Epidermal melanocyte (primary cell): Measurements from ENCODE around the gene ARHGEF12.

Experiments
- DNase-seq: peaks from one replicate; pipeline ENCODE4 v3.0.0; 2011; ENCODE audit warnings: low spot score; ENCODE audit not compliant: insufficient read length

ARHGEF12 gene

DNA sequence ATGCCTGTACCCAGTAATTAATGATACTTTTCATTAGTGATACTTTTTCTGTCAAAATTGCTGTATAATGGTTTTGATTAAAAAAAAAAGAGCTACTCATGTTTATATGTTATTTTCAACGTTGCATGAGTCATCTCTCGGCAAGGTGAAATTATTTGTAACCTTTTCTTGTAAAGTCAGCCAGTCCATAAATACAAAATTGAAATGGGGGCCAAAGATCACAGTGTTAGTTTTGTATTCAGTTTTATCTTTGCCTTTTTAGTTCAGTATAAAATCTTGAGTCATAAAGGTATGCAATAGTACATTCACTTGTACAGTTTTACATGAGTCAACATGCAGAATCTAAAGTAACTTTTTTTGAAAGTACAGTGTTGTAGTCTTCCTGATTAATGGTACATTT, 4.3 kb downstream of the ARHGEF12 start:
- DNase-seq = no peak

DNA sequence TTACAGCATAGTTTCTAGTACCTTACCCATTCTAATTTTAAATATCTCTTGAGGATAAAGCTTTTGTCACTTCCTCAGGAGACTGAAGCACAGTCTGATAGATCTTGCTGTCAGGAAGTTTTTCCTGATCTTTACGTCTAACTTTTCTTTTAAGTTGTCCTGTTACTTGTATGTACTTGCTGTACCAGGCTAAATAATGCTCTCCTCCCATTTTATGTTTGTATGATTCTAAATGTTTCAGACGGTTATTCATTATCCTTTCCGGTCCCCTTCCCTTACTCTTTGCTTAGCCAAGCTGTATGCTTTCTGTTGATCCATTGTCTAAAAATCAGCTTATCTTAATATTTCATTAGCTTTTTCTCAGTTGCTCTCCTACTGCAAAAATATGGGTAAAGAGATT, 6.0 kb downstream of the ARHGEF12 start:
- DNase-seq = no peak

DNA sequence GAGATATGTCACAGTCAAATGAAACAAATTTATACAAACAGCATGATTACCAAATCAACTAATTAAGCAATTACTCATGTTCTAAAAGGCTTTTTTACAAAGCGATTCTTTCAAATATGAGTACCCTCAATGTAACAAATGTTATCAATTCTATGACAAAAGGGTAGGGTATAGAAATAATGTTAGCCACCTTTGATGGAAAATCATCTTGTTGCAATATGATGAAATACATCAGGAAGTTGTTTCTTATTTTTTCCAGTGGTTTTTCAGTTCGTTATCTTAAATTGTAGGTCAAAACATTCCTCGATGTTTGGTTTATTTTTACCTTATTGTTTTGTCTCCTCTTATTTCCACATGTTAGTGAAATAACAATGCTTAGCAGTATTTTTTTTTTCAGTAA, 6.5 kb downstream of the ARHGEF12 start:
- no peak for DNase-seq

DNA sequence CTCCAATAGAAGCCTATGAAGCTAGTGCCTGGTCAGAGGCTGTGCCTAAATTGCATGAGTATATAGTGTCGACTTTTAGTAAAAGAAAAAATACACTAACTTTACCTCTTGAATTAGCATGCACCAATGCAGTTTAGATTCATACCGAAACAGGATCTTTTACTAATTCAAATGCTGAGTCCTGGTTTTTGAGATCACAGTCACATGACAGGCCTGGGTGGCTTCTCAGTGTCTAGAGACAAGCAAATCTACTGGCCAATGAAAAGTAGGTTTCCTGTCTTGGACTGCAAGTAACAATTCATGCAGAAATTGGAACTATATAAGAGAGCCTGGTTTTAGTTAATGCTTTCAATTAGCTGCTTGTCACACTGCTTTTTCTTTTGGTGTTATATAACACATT, 7.2 kb downstream of the ARHGEF12 start:
- no peak for DNase-seq

DNA sequence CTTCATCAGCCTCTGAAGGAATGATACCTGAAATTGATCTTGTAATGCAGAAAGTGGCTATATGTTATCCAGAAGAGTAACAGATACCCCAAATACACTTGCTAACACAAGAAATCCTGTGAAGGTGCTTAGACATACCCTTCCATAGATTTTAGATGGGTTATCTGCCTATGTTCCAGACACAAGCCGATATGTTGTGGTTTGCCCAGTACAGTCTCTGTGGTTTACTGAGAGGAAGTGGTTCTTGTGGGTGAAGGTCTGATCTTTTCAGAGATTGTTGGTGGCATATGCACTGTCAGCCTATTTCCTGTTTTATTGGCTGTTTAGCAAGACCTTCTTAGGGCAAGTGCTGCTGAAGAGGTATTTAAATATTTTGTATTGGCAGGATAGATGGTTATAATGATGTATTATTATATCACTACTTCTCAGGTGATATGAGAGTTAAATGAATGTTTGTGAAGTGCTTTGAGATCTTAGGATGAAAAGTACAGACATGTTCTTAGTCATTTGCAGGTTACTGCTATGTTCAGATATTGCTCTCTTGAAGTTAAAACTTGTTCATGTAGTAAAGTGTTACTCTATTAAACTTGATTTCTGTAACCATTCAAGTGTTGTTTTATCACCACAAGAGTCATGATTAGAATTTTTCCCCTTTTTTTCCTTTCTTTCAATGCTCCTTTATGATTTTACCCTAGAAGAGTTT, 8.2 kb downstream of the ARHGEF12 start:
- DNase-seq = no peak

DNA sequence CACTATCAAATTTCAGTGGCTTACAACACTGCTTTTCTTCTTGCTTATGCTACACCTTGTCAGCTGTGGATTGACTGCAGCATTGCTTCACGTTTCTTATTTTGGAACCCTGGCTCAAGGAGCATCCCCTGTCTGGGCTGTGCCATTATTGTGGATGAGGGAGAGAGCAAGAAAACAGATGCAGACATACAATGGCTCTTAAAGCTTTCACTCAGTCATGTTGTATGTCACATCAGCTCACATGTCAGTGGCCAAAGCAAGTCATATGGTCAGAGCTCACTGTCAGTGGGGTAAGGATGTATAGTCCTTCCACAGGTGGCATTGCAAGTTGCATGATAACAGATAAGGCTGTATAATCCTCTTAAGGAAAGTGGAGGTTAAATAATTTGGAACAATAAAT, 10.0 kb downstream of the ARHGEF12 start:
- DNase-seq = no peak

DNA sequence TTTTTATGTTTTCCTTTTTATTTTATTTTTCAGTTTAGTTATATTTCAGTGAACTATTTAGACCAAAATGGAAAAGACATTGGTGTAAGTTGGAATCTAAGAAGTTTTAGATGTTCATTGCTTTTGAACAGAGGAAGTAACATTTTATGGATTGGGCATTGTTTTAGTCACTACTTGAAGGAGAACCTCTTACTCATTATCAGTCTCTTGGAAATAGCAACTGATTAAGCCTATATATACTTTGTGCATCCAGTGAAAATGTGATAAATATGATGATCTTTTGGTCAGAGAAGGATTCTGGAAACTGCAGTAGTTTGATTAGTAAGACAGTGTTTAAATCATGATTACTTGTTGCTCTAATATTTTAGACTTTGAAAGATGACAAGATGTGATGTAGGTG, 14.4 kb downstream of the ARHGEF12 start:
- DNase-seq = no peak

DNA sequence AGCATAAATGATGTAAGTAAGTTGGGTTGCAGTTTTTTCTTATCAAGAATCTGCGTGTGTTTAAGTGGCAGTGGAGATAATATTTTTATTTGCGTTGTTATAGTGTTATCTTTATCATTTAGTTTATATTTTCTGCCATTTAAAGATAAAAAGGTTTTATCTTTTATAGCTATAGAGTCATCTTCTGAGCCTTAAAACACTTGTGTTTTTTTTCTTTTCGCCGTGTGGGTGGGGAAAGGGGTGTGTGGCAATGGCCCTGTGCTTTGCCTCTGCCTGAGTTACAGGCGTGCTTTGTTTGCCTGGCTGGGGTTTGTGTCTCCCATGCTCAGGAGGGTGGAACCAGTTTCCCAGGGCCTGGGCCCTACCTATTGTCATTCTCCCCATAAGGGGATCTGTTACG, 16.2 kb downstream of the ARHGEF12 start:
- no peak for DNase-seq

DNA sequence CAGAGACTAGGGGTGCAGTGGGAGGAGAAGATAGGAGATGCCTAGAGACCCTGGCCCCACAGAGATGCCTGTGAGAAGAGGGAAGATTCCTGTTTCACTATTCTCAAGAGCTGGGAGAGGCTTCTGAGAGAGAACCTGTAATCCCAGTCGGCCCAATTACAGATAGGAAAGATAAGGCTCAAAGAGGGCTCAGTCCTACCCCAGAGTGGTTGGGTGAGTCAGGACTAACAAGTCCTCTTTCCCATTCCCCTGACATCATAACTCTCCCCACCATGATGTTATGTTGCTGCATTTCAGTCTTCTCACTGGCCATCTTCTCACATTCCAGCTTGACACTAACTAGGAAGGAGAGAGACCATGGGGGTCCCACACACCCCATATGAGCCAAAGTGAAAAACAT, 17.9 kb downstream of the ARHGEF12 start:
- no peak for DNase-seq

DNA sequence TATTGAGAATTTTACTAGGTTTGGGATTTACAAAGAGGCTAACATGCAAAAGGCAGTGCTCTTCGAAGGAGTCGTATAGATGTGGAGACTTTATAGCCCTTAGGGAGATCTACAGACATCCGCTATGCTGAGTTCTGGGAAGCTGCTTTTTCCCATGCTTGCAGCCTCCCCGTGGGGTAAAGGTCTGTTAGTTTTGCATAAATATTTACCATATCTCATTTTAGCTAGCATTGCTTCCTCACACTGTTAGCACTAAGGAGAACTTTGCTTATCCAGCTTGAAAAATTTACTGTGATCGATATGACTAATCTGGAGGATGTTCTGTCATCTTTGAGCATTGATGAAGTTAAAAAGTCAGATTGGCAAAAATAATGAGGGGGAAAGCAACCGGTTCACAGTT, 18.6 kb downstream of the ARHGEF12 start:
- no peak for DNase-seq

DNA sequence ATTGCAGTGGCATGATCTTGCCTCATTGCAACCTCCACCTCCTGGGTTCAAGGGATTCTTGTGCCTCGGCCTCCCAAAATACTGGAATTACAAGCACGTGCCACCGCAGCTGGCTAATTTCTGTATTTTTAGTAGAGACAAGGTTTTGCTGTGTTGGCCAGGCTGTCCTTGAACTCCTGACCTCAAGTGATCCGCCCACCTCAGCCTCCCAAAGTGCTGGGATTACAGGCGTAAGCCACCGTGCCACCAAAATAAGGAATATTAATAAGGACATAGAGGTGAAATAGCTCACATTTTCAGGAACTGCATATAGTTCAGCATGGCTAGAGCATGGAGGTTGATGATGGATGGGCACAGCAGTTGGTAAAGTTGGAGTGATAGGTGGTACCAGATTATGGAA, 21.4 kb downstream of the ARHGEF12 start:
- DNase-seq = no peak

DNA sequence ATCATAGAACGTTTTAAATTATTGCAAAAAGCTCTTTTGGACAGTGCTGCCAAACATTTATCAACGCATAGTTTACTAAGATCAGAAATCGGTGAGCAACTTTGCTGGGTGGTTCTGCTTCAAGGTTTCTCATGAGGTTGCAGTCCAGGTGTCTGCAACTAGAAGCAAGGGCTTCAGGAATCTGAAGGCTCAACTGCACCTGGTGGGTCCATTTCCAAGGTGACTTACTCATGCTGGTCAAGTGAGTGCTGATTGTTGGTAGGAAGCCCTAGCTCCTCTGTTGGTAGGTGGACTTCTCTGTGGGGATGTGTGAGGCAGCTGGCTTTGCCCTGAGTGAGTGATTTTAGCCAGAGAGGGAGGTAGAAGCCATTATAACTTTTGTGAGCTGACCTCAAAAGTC, 22.5 kb downstream of the ARHGEF12 start:
- DNase-seq = no peak

DNA sequence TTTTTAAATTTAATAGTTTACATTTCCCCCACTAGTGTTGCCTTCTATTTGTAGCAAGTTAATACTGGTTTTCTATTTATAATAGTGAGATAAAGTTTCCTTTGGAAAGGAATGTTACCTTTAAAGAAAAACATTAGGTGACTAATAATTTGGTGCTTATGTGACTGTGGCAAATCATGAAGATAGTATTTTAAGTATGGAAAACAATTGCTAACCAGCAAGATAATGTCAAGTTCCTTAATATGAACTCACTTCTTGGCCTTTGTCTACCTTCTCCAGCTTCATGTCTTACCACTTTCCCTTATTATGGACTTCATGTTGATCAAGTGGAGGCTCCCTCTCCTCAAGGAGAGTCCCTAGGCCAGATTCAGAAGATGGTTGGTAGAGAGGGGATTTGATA, 27.2 kb downstream of the ARHGEF12 start:
- DNase-seq = no peak

DNA sequence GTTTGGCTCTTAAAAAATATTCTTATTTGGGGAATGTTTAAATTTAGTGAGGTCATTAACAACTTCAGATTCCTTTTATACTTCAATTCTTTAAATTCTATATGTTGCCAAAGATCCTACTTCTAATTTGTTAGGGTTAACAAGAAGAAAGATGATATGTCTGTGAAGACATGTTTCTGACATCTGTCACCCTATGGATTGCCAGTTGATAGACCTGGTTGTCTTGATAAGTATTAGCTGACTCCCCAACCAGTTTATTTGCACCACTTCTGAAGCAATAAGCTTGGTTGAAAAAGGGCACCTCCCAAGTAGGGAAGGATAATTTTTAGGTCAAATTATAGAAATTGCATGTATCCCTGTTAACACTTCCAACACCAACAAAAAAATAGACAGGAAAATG, 29.3 kb downstream of the ARHGEF12 start:
- DNase-seq = no peak

DNA sequence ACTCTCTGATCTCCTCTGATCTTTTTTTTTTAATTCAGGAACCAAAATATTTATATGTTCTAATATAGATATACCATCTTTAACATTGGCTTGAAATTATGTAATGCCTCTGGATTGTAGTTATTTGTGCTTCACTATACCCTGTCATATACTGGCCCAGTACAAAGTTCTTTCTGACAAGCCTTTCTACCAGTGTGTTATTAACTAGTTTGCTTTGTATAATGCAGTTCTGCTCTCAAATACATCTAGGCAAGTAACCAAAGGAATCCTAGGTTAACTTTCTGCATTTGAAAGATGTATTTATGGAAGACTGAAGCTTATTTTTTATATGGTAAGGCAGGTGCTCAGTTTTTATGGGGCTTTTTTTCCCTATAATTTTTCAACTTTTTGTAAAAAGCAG, 36.1 kb downstream of the ARHGEF12 start:
- no peak for DNase-seq

DNA sequence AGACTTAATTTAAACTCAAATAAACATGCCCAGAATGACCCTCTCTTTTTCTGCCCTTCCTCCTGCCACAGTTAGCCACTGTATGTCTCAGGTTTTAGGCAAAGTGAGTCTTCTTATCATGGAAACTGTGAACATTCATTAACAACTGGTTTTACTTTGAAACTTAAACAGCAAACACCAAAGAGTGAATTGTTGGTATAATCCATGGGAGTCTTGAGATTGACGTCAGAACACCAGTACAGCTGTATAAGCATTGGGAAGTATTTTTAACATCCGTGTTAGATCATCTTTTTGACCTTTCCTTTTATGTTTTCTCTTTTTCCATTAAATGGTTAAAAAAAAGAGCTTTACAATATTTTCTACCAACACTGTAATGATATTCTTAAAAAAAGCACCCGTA, 38.9 kb downstream of the ARHGEF12 start:
- DNase-seq = no peak

DNA sequence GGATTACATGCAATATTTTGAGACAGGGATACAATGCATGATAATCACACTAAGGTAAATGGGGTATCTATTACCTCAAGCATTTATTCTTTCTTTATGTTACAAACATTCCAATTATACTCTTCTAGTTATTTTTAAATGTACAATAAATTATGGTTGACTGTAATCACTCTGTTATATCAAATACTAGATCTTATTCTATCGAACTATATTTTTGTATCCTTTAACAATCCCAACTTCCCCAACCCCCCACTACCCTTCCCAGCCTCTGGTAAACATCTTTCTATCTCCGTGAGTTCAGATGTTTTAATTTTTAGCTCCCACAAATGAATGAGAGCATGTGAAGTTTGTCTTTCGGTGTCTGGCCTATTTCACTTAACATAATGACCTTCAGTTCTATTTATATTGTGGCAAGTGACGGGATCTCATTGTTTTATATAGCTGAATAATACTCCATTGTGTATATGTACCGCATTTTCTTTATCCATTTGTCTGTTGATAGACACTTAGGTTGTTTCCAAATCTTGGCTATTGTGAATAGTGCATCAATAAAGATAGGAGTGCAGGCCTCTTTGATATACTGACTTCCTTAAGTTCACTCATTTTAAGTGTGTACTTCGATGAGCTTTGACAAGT, 40.5 kb downstream of the ARHGEF12 start:
- no peak for DNase-seq

DNA sequence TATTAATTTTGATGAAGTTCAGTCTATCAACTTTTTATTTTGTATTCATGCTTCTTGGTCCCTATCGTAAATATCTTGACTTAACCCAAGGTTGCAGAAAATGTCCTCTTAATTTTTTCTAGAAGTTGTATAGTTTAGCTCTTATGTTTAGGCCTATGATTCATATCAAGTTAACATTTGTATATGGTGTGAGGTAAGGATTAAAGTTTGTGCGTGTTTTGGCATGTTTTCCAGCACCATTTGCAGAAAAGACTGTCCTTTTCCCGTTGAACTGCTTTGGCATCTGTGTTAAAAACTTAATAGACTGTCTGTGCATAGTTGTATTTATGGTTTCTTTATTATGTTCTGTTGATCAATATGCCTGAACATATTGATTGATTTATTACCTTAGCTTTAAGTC, 42.3 kb downstream of the ARHGEF12 start:
- no peak for DNase-seq

DNA sequence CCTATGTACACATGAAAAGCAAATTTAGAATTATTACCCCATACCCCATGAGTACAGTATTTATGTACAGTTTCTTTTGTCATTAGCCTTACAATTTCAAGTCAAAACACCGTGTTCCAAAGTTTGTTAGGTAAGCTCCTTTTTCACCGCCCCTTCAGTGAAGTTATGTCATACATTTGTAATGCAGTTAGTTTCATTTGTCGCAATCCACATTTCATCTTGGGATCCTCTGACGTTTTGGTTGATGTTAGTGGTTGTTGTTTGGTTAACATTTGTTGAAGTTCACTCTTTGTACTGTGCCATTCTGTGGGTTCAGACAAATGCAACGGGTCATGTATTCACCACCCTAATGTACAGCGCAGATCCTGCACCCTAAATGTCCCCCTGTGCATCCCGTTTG, 45.2 kb downstream of the ARHGEF12 start:
- DNase-seq = no peak

DNA sequence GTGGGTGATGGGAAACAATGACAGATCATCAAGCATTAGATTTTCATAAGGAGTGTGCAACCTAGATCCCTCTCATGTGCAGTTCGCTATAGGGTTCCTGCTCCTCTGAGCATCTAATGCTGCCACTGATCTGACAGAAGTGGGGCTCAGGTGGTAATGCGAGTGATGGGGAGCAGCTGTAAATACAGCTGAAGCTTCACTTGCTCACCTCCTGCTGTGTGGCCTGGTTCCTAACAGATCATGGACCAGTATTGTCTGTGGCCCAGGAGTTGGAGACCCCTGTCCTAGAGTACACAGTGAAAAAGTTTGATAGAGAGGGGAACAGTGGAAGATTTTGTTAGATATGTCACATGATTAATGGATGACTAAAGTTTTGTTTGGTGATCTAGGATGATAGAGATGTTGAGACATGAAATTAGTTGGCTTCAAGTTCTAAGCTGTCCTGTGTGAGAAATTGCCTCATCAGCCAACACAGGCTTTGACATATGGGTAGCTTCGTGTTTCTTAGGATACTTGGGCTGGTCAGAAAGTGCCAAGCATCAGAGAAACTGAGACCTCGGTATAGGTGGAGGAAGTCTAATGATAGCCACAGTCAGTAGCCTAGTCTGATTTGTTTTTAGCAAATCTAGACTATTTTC, 47.4 kb downstream of the ARHGEF12 start:
- no peak for DNase-seq

DNA sequence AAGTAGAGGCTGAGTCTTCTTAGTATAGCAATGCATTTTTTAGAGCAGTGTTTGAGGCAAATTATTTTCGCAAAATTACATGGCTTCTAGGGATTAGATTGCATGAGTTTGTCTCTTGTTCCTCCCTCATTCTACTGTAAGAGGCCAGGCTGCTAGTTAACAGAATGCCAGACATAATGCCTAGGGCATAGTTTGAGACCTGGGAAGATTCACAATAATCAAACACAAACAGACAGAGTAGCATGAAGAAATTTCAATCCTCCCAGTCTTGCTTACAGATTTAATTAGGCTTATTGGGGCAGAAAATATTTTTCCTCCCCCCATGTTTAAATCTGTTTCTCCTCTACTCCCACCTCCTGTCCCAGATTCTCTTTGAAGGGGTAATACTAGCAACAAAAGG, 48.3 kb downstream of the ARHGEF12 start:
- DNase-seq = no peak

DNA sequence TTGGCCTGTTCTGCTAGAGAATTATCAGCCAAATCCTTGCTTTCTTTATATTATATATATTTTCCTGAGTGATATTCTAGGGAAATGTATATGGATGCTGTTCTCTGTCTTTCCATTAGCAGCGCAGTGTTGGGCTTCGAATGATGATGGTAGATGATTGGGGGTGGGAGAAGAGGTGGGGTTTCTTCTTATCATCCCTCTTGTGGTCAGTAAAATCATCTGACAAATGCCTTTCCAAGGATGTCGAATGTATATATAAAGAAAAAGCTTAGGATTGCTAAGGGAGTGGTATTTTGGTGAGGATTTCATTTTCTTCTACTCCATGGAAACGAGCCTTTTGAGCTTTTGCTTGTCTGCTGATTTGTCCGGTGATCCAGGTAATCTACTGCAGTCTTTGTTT, 48.9 kb downstream of the ARHGEF12 start:
- DNase-seq = no peak

DNA sequence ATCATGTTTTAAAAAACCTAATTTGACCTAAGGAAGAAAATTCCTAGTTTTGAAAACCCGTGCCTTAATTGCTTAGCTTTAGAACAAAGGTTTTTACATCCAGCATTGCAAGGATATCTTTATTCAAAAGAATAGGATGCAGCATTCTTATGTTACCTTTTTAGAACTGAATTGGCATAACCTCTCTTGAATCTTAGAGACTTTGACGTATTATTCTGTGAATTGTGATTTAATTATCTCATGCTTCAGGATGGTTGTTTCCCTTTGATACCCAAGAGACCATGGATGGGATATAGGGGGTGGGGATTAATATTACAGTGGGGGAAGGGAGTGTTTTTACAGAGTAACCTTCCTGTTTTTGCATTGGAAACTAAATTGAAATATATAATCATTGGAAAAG, 49.4 kb downstream of the ARHGEF12 start:
- no peak for DNase-seq
